Parathyroid adenoma (tissue), 2 donors: ENCODE results near the gene IL3.

Source experiments
- H2AFZ ChIP-seq: fragments of 300-600 bp; sonication (generic); one replicate; pipeline ENCODE4 v1.7.0; 2017; ENCODE audit warnings: antibody characterized with exemption, mild to moderate bottlenecking
- H3K27ac ChIP-seq: fragments of 300-600 bp; sonication (generic); one replicate; pipeline ENCODE4 v1.7.0; 2017
- H3K27me3 ChIP-seq: fragments of 300-600 bp; sonication (generic); one replicate; pipeline ENCODE4 v1.7.0; 2017; ENCODE audit warnings: low read length; ENCODE audit not compliant: control insufficient read depth, insufficient read depth
- H3K36me3 ChIP-seq: fragments of 300-600 bp; sonication (generic); one replicate; pipeline ENCODE4 v1.7.0; 2017; ENCODE audit warnings: low read length; ENCODE audit not compliant: control insufficient read depth, insufficient read depth
- H3K4me1 ChIP-seq: fragments of 300-600 bp; sonication (generic); one replicate; pipeline ENCODE4 v1.7.0; 2017; ENCODE audit warnings: control low read depth
- H3K4me2 ChIP-seq: fragments of 300-600 bp; sonication (generic); one replicate; pipeline ENCODE4 v1.7.0; 2017; ENCODE audit warnings: low read length
- H3K4me3 ChIP-seq: fragments of 300-600 bp; sonication (generic); one replicate; pipeline ENCODE4 v1.7.0; 2017; ENCODE audit warnings: low read depth, low read length
- H3K79me2 ChIP-seq: fragments of 300-600 bp; sonication (generic); one replicate; pipeline ENCODE4 v1.7.0; 2017; ENCODE audit warnings: control low read depth
- H3K9ac ChIP-seq: fragments of 300-600 bp; sonication (generic); one replicate; pipeline ENCODE4 v1.7.0; 2017; ENCODE audit warnings: mild to moderate bottlenecking
- H3K9me3 ChIP-seq: fragments of 300-600 bp; sonication (generic); one replicate; pipeline ENCODE4 v1.7.0; 2017; ENCODE audit warnings: low read length; ENCODE audit not compliant: control insufficient read depth
- CTCF ChIP-seq: fragments of 300-600 bp; sonication (generic); IDR thresholded peaks from one replicate; pipeline ENCODE4 v1.7.0; 2017; ENCODE audit warnings: antibody characterized with exemption, mild to moderate bottlenecking
- donor health status: primary hyperparathyroidism.

Gene IL3

GRCh38 chr5:132013006-132013689 is 47.3 kb upstream of the IL3 start:
- TF ChIP-seq CTCF, result no peak
- Histone ChIP-seq H2AFZ (no peak overlapping the region), H3K27me3 (no peaks in the 10 kb centered on the region), H3K4me3 (no peak overlapping the region), H3K27ac (no peak overlapping the region), H3K9me3 (no peaks in the 10 kb centered on the region), H3K9ac (no peak overlapping the region), H3K36me3 (no peaks in the 10 kb centered on the region), H3K4me2 (no peak overlapping the region), H3K79me2 (peaks cover 6% of the 10 kb centered on the region), H3K4me1 (peaks cover 20% of the 10 kb centered on the region)

GRCh38 chr5:132013711-132014110 is 46.7 kb upstream of the IL3 start:
- H3K4me2 ChIP-seq, result no peak overlapping the region
- H2AFZ ChIP-seq, result no peak overlapping the region
- no peak for TF ChIP-seq CTCF
- no peaks in the 10 kb centered on the region for H3K27me3 ChIP-seq
- no peaks in the 10 kb centered on the region for H3K36me3 ChIP-seq
- H3K79me2 ChIP-seq, result peaks cover 3% of the 10 kb centered on the region
- no peak overlapping the region for H3K4me3 ChIP-seq
- H3K9me3 ChIP-seq, result no peaks in the 10 kb centered on the region
- peaks cover 17% of the 10 kb centered on the region for H3K4me1 ChIP-seq
- H3K27ac ChIP-seq, result no peak overlapping the region
- no peak overlapping the region for H3K9ac ChIP-seq

GRCh38 chr5:132016721-132017250 is 43.7 kb upstream of the IL3 start:
- Histone ChIP-seq H3K4me1 (no peaks in the 10 kb centered on the region), H3K4me2 (no peak overlapping the region), H3K79me2 (peaks cover 3% of the 10 kb centered on the region), H3K27ac (no peak overlapping the region), H3K36me3 (no peaks in the 10 kb centered on the region), H2AFZ (no peak overlapping the region), H3K4me3 (no peak overlapping the region), H3K9me3 (no peaks in the 10 kb centered on the region), H3K9ac (no peak overlapping the region), H3K27me3 (no peaks in the 10 kb centered on the region)
- no peak for TF ChIP-seq CTCF

- Histone ChIP-seq H3K27ac (no peak overlapping the region), H3K9me3 (no peaks in the 10 kb centered on the region), H3K4me1 (no peaks in the 10 kb centered on the region), H3K27me3 (no peaks in the 10 kb centered on the region), H2AFZ (no peak overlapping the region), H3K4me3 (no peak overlapping the region), H3K79me2 (no peaks in the 10 kb centered on the region), H3K36me3 (no peaks in the 10 kb centered on the region), H3K4me2 (no peak overlapping the region), H3K9ac (no peak overlapping the region)
- no peak for TF ChIP-seq CTCF
Observed at GRCh38 chr5:132017316-132017715, 43.1 kb upstream of the IL3 start.
